K562 (cell line): Measurements from ENCODE around the gene VSTM2B. TPM values are rescaled to one million over a fixed set of nuclear protein-coding genes. Genes with fewer than 3 reads are reported as not detected.

Experiments
- ASH1L ChIP-seq: fragments of 450-650 bp; IDR thresholded peaks from 2 replicates; pipeline ENCODE4 v1.6.1; 2018; ENCODE audit warnings: borderline replicate concordance, mild to moderate bottlenecking, low read depth; ENCODE audit not compliant: partially characterized antibody
- MCM2 ChIP-seq: fragments of 450-650 bp; IDR thresholded peaks from 2 replicates; pipeline ENCODE4 v1.6.1; 2017; ENCODE audit warnings: low read depth, mild to moderate bottlenecking
- NELFE ChIP-seq: IDR thresholded peaks from 2 replicates; pipeline ENCODE4 v1.6.1; 2011; ENCODE audit warnings: mild to moderate bottlenecking; ENCODE audit not compliant: insufficient read depth, insufficient read length
- SRSF7 ChIP-seq: fragments of 200-400 bp; formaldehyde crosslinking; optimal IDR thresholded peaks from 2 replicates; pipeline ENCODE3; 2017; ENCODE audit warnings: mild to moderate bottlenecking, low read depth, low read length
- TCF7L2 ChIP-seq: fragments of 150-350 bp; IDR thresholded peaks from 2 replicates; pipeline ENCODE4 v1.6.1; 2016; ENCODE audit warnings: low read depth, mild to moderate bottlenecking, low read length, moderate library complexity
- polyA plus RNA-seq, 8 experiments: library from polyadenylated mRNA; depleted of rRNA in 4 of 8; stranded (reverse) in 5 of 8; unstranded in 3 of 8; fragments of >200 nt; fragmentation: Nextera tagmentation in 2 of 8; fragmentation: Illumina TruSeq in 1 of 8; extraction: Ambion mirVana in 2 of 8; extraction: Trizol in 1 of 8; gene quantifications; 2 replicates each; pipeline versions ENCODE4 v1.2.1 to v1.2.3, GENCODE V29; 2011 to 2014; ENCODE audit warnings: inconsistent platforms in 1 of 8, missing spikeins in 1 of 8
- total RNA-seq, 7 experiments: library from RNA; depleted of rRNA in 6 of 7; stranded (reverse); fragments of >200 nt in 6 of 7; fragmentation: Illumina TruSeq in 2 of 7; extraction: Trizol in 2 of 7; gene quantifications; 2 replicates each; pipeline versions ENCODE4 v1.2.1 to v1.2.3, GENCODE V29; 2011 to 2021; ENCODE audit warnings: low replicate concordance in 1 of 7
- TF ChIP-seq, protein P1 (sequence below): fragments of 200-800 bp; sonication (Bioruptor generic); IDR thresholded peaks from 2 replicates; pipeline ENCODE4 v1.6.1; 2016; ENCODE audit warnings: missing genetic modification characterization, missing compliant biosample characterization
- TF ChIP-seq, protein P2 (sequence below): fragments of 250-450 bp; sonication (Bioruptor Pico); IDR thresholded peaks from 2 replicates; pipeline ENCODE4 v1.5.0; 2021; ENCODE audit warnings: mild to moderate bottlenecking, moderate library complexity

VSTM2B gene
- total and polyA plus RNA-seq, 9 of the 15 experiments (the other 6 are each of a cell fraction or from before 2014, with no cell fraction given): not detected

DNA sequence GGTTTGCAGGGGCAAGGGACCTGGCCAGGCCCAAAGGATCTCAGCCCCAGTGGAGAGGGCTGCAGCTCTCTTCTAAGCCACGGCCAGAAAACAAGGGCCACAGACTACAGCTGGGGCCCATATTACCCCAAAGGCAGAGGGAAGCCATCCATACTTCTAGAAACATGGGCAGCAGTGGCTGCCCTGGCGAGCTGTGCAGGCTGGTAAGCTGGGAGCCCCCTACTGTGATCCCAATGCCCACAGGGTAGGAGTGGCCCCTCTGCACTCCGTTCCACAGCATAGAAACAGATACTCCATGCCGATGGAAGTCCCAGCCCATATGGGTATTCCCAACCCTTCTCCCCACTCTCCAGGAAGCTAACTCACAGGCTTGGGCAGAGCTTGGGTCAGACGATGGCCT, 25.1 kb downstream of the VSTM2B start (continued):
- TF ChIP-seq, protein P1, sequence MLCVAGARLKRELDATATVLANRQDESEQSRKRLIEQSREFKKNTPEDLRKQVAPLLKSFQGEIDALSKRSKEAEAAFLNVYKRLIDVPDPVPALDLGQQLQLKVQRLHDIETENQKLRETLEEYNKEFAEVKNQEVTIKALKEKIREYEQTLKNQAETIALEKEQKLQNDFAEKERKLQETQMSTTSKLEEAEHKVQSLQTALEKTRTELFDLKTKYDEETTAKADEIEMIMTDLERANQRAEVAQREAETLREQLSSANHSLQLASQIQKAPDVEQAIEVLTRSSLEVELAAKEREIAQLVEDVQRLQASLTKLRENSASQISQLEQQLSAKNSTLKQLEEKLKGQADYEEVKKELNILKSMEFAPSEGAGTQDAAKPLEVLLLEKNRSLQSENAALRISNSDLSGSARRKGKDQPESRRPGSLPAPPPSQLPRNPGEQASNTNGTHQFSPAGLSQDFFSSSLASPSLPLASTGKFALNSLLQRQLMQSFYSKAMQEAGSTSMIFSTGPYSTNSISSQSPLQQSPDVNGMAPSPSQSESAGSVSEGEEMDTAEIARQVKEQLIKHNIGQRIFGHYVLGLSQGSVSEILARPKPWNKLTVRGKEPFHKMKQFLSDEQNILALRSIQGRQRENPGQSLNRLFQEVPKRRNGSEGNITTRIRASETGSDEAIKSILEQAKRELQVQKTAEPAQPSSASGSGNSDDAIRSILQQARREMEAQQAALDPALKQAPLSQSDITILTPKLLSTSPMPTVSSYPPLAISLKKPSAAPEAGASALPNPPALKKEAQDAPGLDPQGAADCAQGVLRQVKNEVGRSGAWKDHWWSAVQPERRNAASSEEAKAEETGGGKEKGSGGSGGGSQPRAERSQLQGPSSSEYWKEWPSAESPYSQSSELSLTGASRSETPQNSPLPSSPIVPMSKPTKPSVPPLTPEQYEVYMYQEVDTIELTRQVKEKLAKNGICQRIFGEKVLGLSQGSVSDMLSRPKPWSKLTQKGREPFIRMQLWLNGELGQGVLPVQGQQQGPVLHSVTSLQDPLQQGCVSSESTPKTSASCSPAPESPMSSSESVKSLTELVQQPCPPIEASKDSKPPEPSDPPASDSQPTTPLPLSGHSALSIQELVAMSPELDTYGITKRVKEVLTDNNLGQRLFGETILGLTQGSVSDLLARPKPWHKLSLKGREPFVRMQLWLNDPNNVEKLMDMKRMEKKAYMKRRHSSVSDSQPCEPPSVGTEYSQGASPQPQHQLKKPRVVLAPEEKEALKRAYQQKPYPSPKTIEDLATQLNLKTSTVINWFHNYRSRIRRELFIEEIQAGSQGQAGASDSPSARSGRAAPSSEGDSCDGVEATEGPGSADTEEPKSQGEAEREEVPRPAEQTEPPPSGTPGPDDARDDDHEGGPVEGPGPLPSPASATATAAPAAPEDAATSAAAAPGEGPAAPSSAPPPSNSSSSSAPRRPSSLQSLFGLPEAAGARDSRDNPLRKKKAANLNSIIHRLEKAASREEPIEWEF (CRISPR knock-in tag): no peak
- no peak for TF ChIP-seq MCM2
- no peak for TF ChIP-seq ASH1L
- TF ChIP-seq SRSF7: no peak
- TF ChIP-seq, protein P2, sequence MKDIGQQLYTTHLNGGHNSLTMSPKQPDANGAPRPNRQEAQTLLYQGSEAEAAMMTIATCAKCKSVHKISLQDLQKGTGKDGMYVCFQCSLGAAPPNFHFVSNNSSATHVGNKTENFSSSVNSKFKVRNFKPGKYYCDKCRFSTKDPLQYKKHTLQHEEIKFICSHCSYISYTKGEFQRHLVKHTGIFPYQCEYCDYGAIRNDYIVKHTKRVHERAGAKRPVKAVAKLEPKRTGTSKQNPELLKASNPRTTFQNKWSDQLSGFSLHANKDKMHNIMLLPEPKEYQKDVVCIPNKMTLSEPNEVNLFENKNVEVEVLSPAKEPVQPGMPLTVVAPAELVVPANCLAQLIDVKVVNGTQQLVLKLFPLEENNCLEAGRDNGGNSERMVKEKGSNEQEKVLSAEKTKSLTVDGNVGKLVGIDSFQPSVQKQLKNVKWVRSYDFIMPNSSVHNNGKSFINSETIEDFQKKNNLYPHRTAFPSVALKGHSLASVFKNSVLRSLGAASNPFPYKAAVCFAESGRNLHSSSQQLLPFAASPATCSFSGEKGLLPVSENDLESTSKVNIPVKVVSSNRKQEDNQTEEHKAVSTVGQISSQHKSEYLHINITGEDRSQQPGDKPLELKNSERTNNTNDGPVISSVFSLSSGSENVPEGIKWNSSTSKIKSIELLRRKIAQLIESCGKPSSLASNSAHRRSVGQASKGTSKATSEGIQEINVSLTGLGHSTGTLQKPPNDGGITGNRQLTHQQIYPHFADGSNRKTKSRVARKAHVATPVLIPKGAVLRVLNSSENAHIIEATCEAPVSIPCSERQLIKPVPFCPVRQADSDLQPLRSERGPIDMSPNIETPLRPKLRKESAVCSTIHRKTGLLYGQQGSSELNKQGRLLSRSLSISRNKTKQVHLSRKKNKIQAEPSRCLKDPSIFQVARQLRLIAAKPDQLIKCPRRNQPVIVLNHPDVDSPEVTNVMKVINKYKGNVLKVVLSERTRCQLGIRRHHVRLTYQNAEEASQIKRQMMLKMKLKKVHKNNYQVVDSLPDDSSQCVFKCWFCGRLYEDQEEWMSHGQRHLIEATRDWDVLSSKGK (CRISPR knock-in tag): no peak
- TF ChIP-seq NELFE: no peak
- TF ChIP-seq TCF7L2: no peak
- TF ChIP-seq, all 486 proteins: peak for 0
